HEK293T (cell line): ENCODE data around the gene CSKMT.

Experiments used
- ARNT ChIP-seq: fragments of 450-650 bp; IDR thresholded peaks from 2 replicates; pipeline ENCODE4 v1.6.1; 2017; ENCODE audit warnings: mild to moderate bottlenecking
- BHLHE40 ChIP-seq: fragments of 450-650 bp; IDR thresholded peaks from 2 replicates; pipeline ENCODE4 v1.6.1; 2016; ENCODE audit warnings: mild to moderate bottlenecking, moderate library complexity, borderline replicate concordance
- FOXM1 ChIP-seq: fragments of 450-650 bp; IDR thresholded peaks from 2 replicates; pipeline ENCODE4 v1.6.1; 2017; ENCODE audit warnings: mild to moderate bottlenecking, borderline replicate concordance
- L3MBTL2 ChIP-seq: fragments of 450-650 bp; conservative IDR thresholded peaks from 2 replicates; pipeline ENCODE4 v1.6.1; 2016; ENCODE audit warnings: mild to moderate bottlenecking
- NFRKB ChIP-seq: fragments of 450-650 bp; IDR thresholded peaks from 2 replicates; pipeline ENCODE4 v1.6.1; 2016; ENCODE audit warnings: mild to moderate bottlenecking, moderate library complexity
- PKNOX1 ChIP-seq: fragments of 450-650 bp; IDR thresholded peaks from 2 replicates; pipeline ENCODE4 v1.6.1; 2016
- SP1 ChIP-seq: fragments of 450-650 bp; IDR thresholded peaks from 2 replicates; pipeline ENCODE4 v1.6.1; 2017
- SUZ12 ChIP-seq: fragments of 450-650 bp; IDR thresholded peaks from 2 replicates; pipeline ENCODE4 v1.6.1; 2016; ENCODE audit warnings: mild to moderate bottlenecking
- TARDBP ChIP-seq: fragments of 450-650 bp; IDR thresholded peaks from 2 replicates; pipeline ENCODE4 v1.6.1; 2016

GRCh38 chr11:62654297-62654696 is 10.8 kb upstream of the CSKMT start:
- TF ChIP-seq NFRKB (no peak), SP1 (no peak), PKNOX1 (no peak), FOXM1 (no peak), TARDBP (no peak), L3MBTL2 (no peak), ARNT (no peak), SUZ12 (no peak), BHLHE40 (no peak)
